Naive B cell (primary cell): Measurements from ENCODE around the gene CYP3A7. TPM values are rescaled to one million over a fixed set of nuclear protein-coding genes. Genes with fewer than 3 reads are reported as not detected.
"Not testable (repeated sequence)": the region's sequence is repeated elsewhere in the genome, so short reads cannot be mapped to it uniquely, and the experiment has no call there.

Experiments used
- ATAC-seq, 2 donors: fragments of 150-1000 bp; cut with Tn5 transposase; 2 replicates each; pipeline ENCODE4 v1.10.0; 2021; ENCODE audit warnings: low read depth in 2 of 2, mild to moderate bottlenecking in 2 of 2, moderate library complexity in 2 of 2
- DNase-seq: peaks from one replicate; pipeline ENCODE4 v3.0.0; 2022
- H3K27ac Mint-ChIP-seq, 6 donors: one replicate each; pipeline ENCODE4 v1.8.0; 2020 to 2022; ENCODE audit warnings: mild to moderate bottlenecking in 6 of 6, mixed read lengths in 6 of 6, moderate library complexity in 5 of 6, inconsistent platforms in 2 of 6
- H3K27me3 Mint-ChIP-seq, 3 donors: one replicate each; pipeline ENCODE4 v1.8.0; 2021 to 2022; ENCODE audit warnings: mixed read lengths in 3 of 3, mild to moderate bottlenecking in 1 of 3
- H3K36me3 Mint-ChIP-seq, 2 donors: one replicate each; pipeline ENCODE4 v1.8.0; 2020 to 2022; ENCODE audit warnings: mixed read lengths in 2 of 2, inconsistent platforms in 1 of 2, mild to moderate bottlenecking in 1 of 2
- H3K4me1 Mint-ChIP-seq, 3 donors: one replicate each; pipeline ENCODE4 v1.8.0; 2020 to 2022; ENCODE audit warnings: mixed read lengths in 3 of 3, inconsistent platforms in 1 of 3, mild to moderate bottlenecking in 1 of 3, moderate library complexity in 1 of 3
- H3K4me3 Mint-ChIP-seq, 8 donors: one replicate each; pipeline ENCODE4 v1.8.0; 2020 to 2022; ENCODE audit warnings: mild to moderate bottlenecking in 8 of 8, mixed read lengths in 8 of 8, moderate library complexity in 8 of 8, inconsistent platforms in 2 of 8
- H3K9me3 Mint-ChIP-seq, 7 donors: one replicate each; pipeline ENCODE4 v1.8.0; 2020 to 2022; ENCODE audit warnings: mixed read lengths in 7 of 7, mild to moderate bottlenecking in 5 of 7, inconsistent platforms in 2 of 7, moderate library complexity in 1 of 7
- polyA plus RNA-seq, 6 donors: library from polyadenylated mRNA; unstranded; fragments of 300-500 nt; fragmentation: Illumina TruSeq; gene quantifications; one replicate each; pipeline ENCODE4 v1.2.3, GENCODE V29; 2021; ENCODE audit warnings: low read depth in 6 of 6

CYP3A7 gene
- polyA plus RNA-seq, 6 donors from 2014 or later, result not detected

- H3K9me3 Mint-ChIP-seq, result peaks cover 0 to 19% (median 7%) of the 10 kb centered on the region in 7 donors
- H3K36me3 Mint-ChIP-seq, result peaks cover 0 to 16% of the 10 kb centered on the region in 2 donors
- H3K4me3 Mint-ChIP-seq, result no peak overlapping the region
- ATAC-seq, result no peak
- no peak overlapping the region for H3K27ac Mint-ChIP-seq
- H3K4me1 Mint-ChIP-seq, result no peaks in the 10 kb centered on the region
- H3K27me3 Mint-ChIP-seq, result peaks cover 0 to 11% (median 3%) of the 10 kb centered on the region in 3 donors
- no peak for DNase-seq
Measured at GRCh38 chr7:99713995-99714570, 20.9 kb downstream of the CYP3A7 start.

- Mint-ChIP-seq H3K4me3 (no peak overlapping the region), H3K4me1 (no peaks in the 10 kb centered on the region), H3K9me3 (peaks cover 6 to 53% (median 33%) of the 10 kb centered on the region in 7 donors), H3K27me3 (peaks cover 0 to 7% (median 3%) of the 10 kb centered on the region in 3 donors), H3K36me3 (peaks cover 22 to 43% of the 10 kb centered on the region in 2 donors), H3K27ac (no peak overlapping the region)
- no peak for ATAC-seq
- no peak for DNase-seq
Measured at GRCh38 chr7:99709838-99710578, 25.0 kb downstream of the CYP3A7 start.

- no peak for DNase-seq
- H3K27me3 Mint-ChIP-seq, result peaks cover 0 to 7% (median 1%) of the 10 kb centered on the region in 3 donors
- peaks cover 6 to 49% (median 29%) of the 10 kb centered on the region in 7 donors for H3K9me3 Mint-ChIP-seq
- ATAC-seq, result no peak
- peaks cover 22 to 37% of the 10 kb centered on the region in 2 donors for H3K36me3 Mint-ChIP-seq
- no peak overlapping the region for H3K4me3 Mint-ChIP-seq
- no peaks in the 10 kb centered on the region for H3K4me1 Mint-ChIP-seq
- H3K27ac Mint-ChIP-seq, result no peak overlapping the region
Measured at GRCh38 chr7:99709260-99709659, 25.7 kb downstream of the CYP3A7 start.

GRCh38 chr7:99707096-99707495 is 27.9 kb downstream of the CYP3A7 start:
- Mint-ChIP-seq H3K27ac (no peak overlapping the region), H3K27me3 (peaks cover 0 to 6% (median 4%) of the 10 kb centered on the region in 3 donors)
- DNase-seq, result no peak

GRCh38 chr7:99699946-99700345 is 35.0 kb downstream of the CYP3A7 start:
- Mint-ChIP-seq H3K27me3 (peaks cover 4 to 33% (median 10%) of the 10 kb centered on the region in 3 donors), H3K27ac (no peak overlapping the region), H3K9me3 (peaks cover 0 to 23% (median 3%) of the 10 kb centered on the region in 7 donors), H3K4me3 (no peak overlapping the region), H3K36me3 (peaks cover 0 to 18% of the 10 kb centered on the region in 2 donors), H3K4me1 (no peaks in the 10 kb centered on the region)
- DNase-seq (no peak), ATAC-seq (no peak)

More at GRCh38 chr7:99707096-99707495, 27.9 kb downstream of the CYP3A7 start:
- no peaks in the 10 kb centered on the region for H3K4me1 Mint-ChIP-seq
- no peak overlapping the region for H3K4me3 Mint-ChIP-seq
- H3K36me3 Mint-ChIP-seq, result peaks cover 22 to 47% of the 10 kb centered on the region in 2 donors
- ATAC-seq, result no peak
- peaks cover 6 to 62% (median 29%) of the 10 kb centered on the region in 7 donors for H3K9me3 Mint-ChIP-seq

- H3K4me3 Mint-ChIP-seq, ATAC-seq, DNase-seq, H3K4me1 Mint-ChIP-seq, H3K27ac Mint-ChIP-seq: not testable (repeated sequence)
- peaks cover 0 to 21% (median 3%) of the 10 kb centered on the region in 7 donors for H3K9me3 Mint-ChIP-seq
- H3K27me3 Mint-ChIP-seq, result peaks cover 4 to 33% (median 10%) of the 10 kb centered on the region in 3 donors
- peaks cover 0 to 18% of the 10 kb centered on the region in 2 donors for H3K36me3 Mint-ChIP-seq
Measured at GRCh38 chr7:99698867-99699730, 35.9 kb downstream of the CYP3A7 start.

- no peak for ATAC-seq
- H3K27me3 Mint-ChIP-seq, result peaks cover 0 to 21% (median under 1%) of the 10 kb centered on the region in 3 donors
- no peak overlapping the region for H3K27ac Mint-ChIP-seq
- no peaks in the 10 kb centered on the region for H3K36me3 Mint-ChIP-seq
- H3K9me3 Mint-ChIP-seq, result peaks cover 0 to 21% (median 9%) of the 10 kb centered on the region in 7 donors
- no peak for DNase-seq
- no peak overlapping the region for H3K4me3 Mint-ChIP-seq
- no peaks in the 10 kb centered on the region for H3K4me1 Mint-ChIP-seq
Measured at GRCh38 chr7:99694912-99695304, 40.1 kb downstream of the CYP3A7 start.

- no peaks in the 10 kb centered on the region for H3K36me3 Mint-ChIP-seq
- H3K4me1 Mint-ChIP-seq, result no peaks in the 10 kb centered on the region
- H3K27me3 Mint-ChIP-seq, result peaks cover 0 to 20% (median 0%) of the 10 kb centered on the region in 3 donors
- no peak for DNase-seq
- no peak overlapping the region for H3K4me3 Mint-ChIP-seq
- no peak for ATAC-seq
- H3K9me3 Mint-ChIP-seq, result peaks cover 0 to 24% (median 9%) of the 10 kb centered on the region in 7 donors
- peak overlapping the region in 1 of 6 donors; percentile 18 for H3K27ac Mint-ChIP-seq
Measured at GRCh38 chr7:99694201-99694911, 40.6 kb downstream of the CYP3A7 start.

GRCh38 chr7:99693427-99694200 is 41.4 kb downstream of the CYP3A7 start:
- peak overlapping the region in 1 of 6 donors; percentile 18 for H3K27ac Mint-ChIP-seq
- H3K4me3 Mint-ChIP-seq, result no peak overlapping the region
- peaks cover 0 to 30% (median 14%) of the 10 kb centered on the region in 7 donors for H3K9me3 Mint-ChIP-seq
- peaks cover 0 to 17% (median 0%) of the 10 kb centered on the region in 3 donors for H3K27me3 Mint-ChIP-seq
- no peaks in the 10 kb centered on the region for H3K36me3 Mint-ChIP-seq
- ATAC-seq (no peak), DNase-seq (no peak)
- H3K4me1 Mint-ChIP-seq, result no peaks in the 10 kb centered on the region

GRCh38 chr7:99693100-99693426 is 41.9 kb downstream of the CYP3A7 start:
- Mint-ChIP-seq H3K4me1 (no peaks in the 10 kb centered on the region), H3K27ac (no peak overlapping the region), H3K36me3 (no peaks in the 10 kb centered on the region), H3K9me3 (peaks cover 0 to 33% (median 20%) of the 10 kb centered on the region in 7 donors), H3K4me3 (no peak overlapping the region), H3K27me3 (peaks cover 0 to 22% (median 0%) of the 10 kb centered on the region in 3 donors)
- no peak for DNase-seq
- no peak for ATAC-seq

- H3K4me3 Mint-ChIP-seq, H3K4me1 Mint-ChIP-seq, H3K36me3 Mint-ChIP-seq, DNase-seq, ATAC-seq, H3K27ac Mint-ChIP-seq: not testable (repeated sequence)
- H3K27me3 Mint-ChIP-seq, result peaks cover 0 to 22% (median 0%) of the 10 kb centered on the region in 3 donors
- peaks cover 0 to 37% (median 23%) of the 10 kb centered on the region in 7 donors for H3K9me3 Mint-ChIP-seq
Measured at GRCh38 chr7:99692563-99692962, 42.4 kb downstream of the CYP3A7 start.

GRCh38 chr7:99691658-99692057 is 43.3 kb downstream of the CYP3A7 start:
- Mint-ChIP-seq H3K9me3 (peaks cover 6 to 37% (median 28%) of the 10 kb centered on the region in 7 donors), H3K27me3 (peaks cover 0 to 22% (median 7%) of the 10 kb centered on the region in 3 donors)
- H3K27ac Mint-ChIP-seq, DNase-seq, H3K4me3 Mint-ChIP-seq, H3K36me3 Mint-ChIP-seq, ATAC-seq, H3K4me1 Mint-ChIP-seq: not testable (repeated sequence)
